Parathyroid adenoma (tissue), 2 donors: Measurements from ENCODE around the gene DPM3.
"Not testable (repeated sequence)": the region's sequence is repeated elsewhere in the genome, so short reads cannot be mapped to it uniquely, and the experiment has no call there.

ENCODE experiments used
- H2AFZ ChIP-seq: fragments of 300-600 bp; sonication (generic); one replicate; pipeline ENCODE4 v1.7.0; 2017; ENCODE audit warnings: antibody characterized with exemption, mild to moderate bottlenecking
- H3K27ac ChIP-seq: fragments of 300-600 bp; sonication (generic); one replicate; pipeline ENCODE4 v1.7.0; 2017
- H3K27me3 ChIP-seq: fragments of 300-600 bp; sonication (generic); one replicate; pipeline ENCODE4 v1.7.0; 2017; ENCODE audit warnings: low read length; ENCODE audit not compliant: control insufficient read depth, insufficient read depth
- H3K36me3 ChIP-seq: fragments of 300-600 bp; sonication (generic); one replicate; pipeline ENCODE4 v1.7.0; 2017; ENCODE audit warnings: low read length; ENCODE audit not compliant: control insufficient read depth, insufficient read depth
- H3K4me1 ChIP-seq: fragments of 300-600 bp; sonication (generic); one replicate; pipeline ENCODE4 v1.7.0; 2017; ENCODE audit warnings: control low read depth
- H3K4me2 ChIP-seq: fragments of 300-600 bp; sonication (generic); one replicate; pipeline ENCODE4 v1.7.0; 2017; ENCODE audit warnings: low read length
- H3K4me3 ChIP-seq: fragments of 300-600 bp; sonication (generic); one replicate; pipeline ENCODE4 v1.7.0; 2017; ENCODE audit warnings: low read depth, low read length
- H3K79me2 ChIP-seq: fragments of 300-600 bp; sonication (generic); one replicate; pipeline ENCODE4 v1.7.0; 2017; ENCODE audit warnings: control low read depth
- H3K9ac ChIP-seq: fragments of 300-600 bp; sonication (generic); one replicate; pipeline ENCODE4 v1.7.0; 2017; ENCODE audit warnings: mild to moderate bottlenecking
- H3K9me3 ChIP-seq: fragments of 300-600 bp; sonication (generic); one replicate; pipeline ENCODE4 v1.7.0; 2017; ENCODE audit warnings: low read length; ENCODE audit not compliant: control insufficient read depth
- TF ChIP-seq, protein P1 (sequence below): fragments of 300-600 bp; sonication (generic); IDR thresholded peaks from one replicate; pipeline ENCODE4 v1.7.0; 2017; ENCODE audit warnings: antibody characterized with exemption, mild to moderate bottlenecking
- donor health status: primary hyperparathyroidism.

DPM3 gene, protein sequence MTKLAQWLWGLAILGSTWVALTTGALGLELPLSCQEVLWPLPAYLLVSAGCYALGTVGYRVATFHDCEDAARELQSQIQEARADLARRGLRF

DNA sequence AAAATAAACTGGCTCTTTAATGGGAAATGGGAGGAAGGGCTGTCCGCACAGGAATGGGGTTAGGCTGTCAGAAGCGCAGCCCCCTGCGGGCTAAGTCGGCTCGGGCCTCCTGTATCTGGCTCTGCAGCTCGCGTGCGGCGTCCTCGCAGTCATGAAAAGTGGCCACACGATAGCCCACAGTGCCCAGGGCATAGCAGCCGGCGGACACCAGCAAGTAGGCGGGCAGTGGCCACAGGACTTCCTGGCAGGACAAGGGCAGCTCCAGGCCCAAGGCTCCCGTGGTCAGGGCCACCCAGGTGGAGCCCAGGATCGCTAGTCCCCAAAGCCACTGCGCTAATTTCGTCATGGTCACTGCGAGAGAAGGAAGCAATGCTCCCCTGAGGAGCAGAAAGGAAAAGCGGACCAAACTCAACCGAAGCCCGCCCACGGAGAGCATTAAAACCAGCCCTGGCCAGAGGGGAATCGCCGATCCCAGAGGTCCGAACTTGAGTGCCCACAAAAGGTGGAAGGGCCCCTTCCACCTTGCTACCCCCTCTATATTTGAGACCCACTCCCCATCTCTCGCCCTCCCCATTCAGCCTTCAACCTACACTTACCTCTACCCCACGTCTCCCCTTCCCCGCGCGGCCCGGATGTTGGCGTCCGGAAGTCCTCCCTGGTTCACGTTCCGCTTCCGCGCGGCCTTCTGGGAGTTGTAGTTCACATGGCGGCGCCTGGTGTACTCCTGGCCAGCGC lies at the start of gene DPM3:
Gene DPM3, minus strand, starts transcription at position 637 of the 735 bp plus-strand sequence. Its CDS starts 291 bp downstream, at position 346.
- H3K4me3 ChIP-seq = peak within 1 kb of the TSS; percentile 95
- H3K9ac ChIP-seq = no peak within 1 kb of the TSS
- no peaks in the 10 kb centered on the region for H3K36me3 ChIP-seq
- no peaks in the 10 kb centered on the region for H3K79me2 ChIP-seq
- H3K27me3 ChIP-seq = no peaks in the 10 kb centered on the region
- peak within 1 kb of the TSS; percentile 92 for H3K4me2 ChIP-seq
- peak within 1 kb of the TSS; percentile 82 for H3K27ac ChIP-seq
- peak within 1 kb of the TSS; percentile 83 for H2AFZ ChIP-seq
- no peaks in the 10 kb centered on the region for H3K9me3 ChIP-seq
- no peaks in the 10 kb centered on the region for H3K4me1 ChIP-seq
- TF ChIP-seq, protein P1, sequence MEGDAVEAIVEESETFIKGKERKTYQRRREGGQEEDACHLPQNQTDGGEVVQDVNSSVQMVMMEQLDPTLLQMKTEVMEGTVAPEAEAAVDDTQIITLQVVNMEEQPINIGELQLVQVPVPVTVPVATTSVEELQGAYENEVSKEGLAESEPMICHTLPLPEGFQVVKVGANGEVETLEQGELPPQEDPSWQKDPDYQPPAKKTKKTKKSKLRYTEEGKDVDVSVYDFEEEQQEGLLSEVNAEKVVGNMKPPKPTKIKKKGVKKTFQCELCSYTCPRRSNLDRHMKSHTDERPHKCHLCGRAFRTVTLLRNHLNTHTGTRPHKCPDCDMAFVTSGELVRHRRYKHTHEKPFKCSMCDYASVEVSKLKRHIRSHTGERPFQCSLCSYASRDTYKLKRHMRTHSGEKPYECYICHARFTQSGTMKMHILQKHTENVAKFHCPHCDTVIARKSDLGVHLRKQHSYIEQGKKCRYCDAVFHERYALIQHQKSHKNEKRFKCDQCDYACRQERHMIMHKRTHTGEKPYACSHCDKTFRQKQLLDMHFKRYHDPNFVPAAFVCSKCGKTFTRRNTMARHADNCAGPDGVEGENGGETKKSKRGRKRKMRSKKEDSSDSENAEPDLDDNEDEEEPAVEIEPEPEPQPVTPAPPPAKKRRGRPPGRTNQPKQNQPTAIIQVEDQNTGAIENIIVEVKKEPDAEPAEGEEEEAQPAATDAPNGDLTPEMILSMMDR = no peak

DNA sequence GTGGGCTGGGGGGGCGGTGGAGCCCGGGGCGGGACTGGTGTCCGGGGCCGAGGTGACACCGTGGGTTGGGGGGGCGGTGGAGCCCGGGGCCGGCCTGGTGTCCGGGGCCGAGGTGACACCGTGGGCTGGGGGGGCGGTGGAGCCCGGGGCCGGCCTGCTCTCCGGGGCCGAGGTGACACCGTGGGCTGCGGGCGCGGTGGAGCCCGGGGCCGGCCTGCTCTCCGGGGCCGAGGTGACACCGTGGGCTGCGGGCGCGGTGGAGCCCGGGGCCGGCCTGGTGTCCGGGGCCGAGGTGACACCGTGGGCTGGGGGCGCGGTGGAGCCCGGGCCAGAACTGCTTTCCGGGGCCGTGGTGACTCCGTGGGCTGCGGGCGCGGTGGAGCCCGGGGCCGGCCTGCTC lies 49.6 kb upstream of the DPM3 start:
- H3K79me2 ChIP-seq, H3K36me3 ChIP-seq, H3K4me2 ChIP-seq, H3K4me3 ChIP-seq, H3K4me1 ChIP-seq, H3K27ac ChIP-seq, H2AFZ ChIP-seq, H3K27me3 ChIP-seq, H3K9ac ChIP-seq, H3K9me3 ChIP-seq: not testable (repeated sequence)

DNA sequence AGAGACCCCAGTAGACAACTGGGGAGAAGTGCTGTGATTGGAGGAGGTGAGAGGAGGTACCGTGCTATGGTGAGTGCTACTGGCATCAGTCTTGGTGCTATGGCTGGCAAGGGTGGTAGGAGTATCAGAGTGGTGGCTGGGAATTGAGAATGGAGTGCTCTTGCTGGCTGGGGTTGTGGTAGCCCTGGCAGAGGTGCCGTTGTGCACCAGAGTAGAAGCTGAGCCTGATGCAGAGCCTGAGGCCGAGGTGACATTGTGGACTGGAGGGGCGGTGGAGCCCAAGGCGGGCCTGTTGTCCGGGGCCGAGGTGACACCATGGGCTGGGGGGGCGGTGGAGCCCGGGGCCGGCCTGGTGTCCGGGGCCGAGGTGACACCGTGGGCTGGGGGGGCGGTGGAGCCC lies 47.9 kb upstream of the DPM3 start:
- no peaks in the 10 kb centered on the region for H3K4me1 ChIP-seq
- no peak overlapping the region for H3K4me2 ChIP-seq
- H3K79me2 ChIP-seq = no peaks in the 10 kb centered on the region
- no peak overlapping the region for H3K4me3 ChIP-seq
- no peak overlapping the region for H3K9ac ChIP-seq
- H3K9me3 ChIP-seq = no peaks in the 10 kb centered on the region
- TF ChIP-seq, protein P1 = no peak
- H2AFZ ChIP-seq = no peak overlapping the region
- no peaks in the 10 kb centered on the region for H3K27me3 ChIP-seq
- H3K36me3 ChIP-seq = no peaks in the 10 kb centered on the region
- H3K27ac ChIP-seq = no peak overlapping the region

GRCh38 chr1:155187456-155187891 lies 47.1 kb upstream of the DPM3 start:
- no peaks in the 10 kb centered on the region for H3K79me2 ChIP-seq
- no peak overlapping the region for H2AFZ ChIP-seq
- H3K36me3 ChIP-seq = no peaks in the 10 kb centered on the region
- no peak overlapping the region for H3K4me2 ChIP-seq
- H3K27me3 ChIP-seq = no peaks in the 10 kb centered on the region
- H3K4me1 ChIP-seq = no peaks in the 10 kb centered on the region
- H3K9ac ChIP-seq = no peak overlapping the region
- H3K9me3 ChIP-seq = no peaks in the 10 kb centered on the region
- TF ChIP-seq, protein P1 = no peak
- no peak overlapping the region for H3K4me3 ChIP-seq
- H3K27ac ChIP-seq = no peak overlapping the region

DNA sequence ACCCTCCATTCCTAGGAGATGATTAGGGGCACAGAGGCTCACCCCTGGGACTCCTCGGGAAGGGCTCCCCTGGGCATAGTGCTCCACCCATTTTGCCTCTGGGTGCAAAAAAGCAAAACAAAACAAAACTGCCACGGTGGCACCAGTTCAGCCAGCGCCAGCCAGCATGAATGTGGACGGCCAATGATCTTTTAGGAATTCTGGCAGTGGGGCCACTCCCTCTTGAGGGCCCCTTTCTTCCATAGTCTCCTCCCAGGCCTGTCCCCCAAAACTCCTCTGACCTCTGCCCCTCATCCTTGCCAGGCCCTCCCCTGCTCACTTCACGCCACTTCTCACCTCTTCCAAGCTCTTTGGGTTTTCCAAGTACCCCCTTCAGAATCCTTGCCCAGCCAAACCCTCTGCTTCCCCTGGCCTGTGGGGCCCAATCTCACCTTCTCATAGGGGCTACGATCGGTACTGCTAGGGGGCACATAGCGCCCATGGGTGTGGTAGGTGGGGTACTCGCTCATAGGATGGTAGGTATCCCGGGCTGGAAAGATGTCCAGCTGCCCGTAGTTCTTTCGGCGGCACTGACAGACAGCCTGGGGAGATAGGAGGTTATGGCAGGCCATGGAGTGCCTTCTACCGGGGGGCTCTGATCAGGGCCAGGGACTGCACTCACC lies 46.6 kb upstream of the DPM3 start:
- TF ChIP-seq, protein P1 = no peak
- no peak overlapping the region for H3K27ac ChIP-seq
- no peak overlapping the region for H2AFZ ChIP-seq
- no peak overlapping the region for H3K9ac ChIP-seq
- H3K27me3 ChIP-seq = no peaks in the 10 kb centered on the region
- H3K4me1 ChIP-seq = no peaks in the 10 kb centered on the region
- H3K36me3 ChIP-seq = no peaks in the 10 kb centered on the region
- no peaks in the 10 kb centered on the region for H3K9me3 ChIP-seq
- H3K4me3 ChIP-seq = no peak overlapping the region
- no peaks in the 10 kb centered on the region for H3K79me2 ChIP-seq
- H3K4me2 ChIP-seq = no peak overlapping the region
